GM06990 (cell line): ENCODE data around the gene SLC10A7.
A peak's percentile ranks its signal among the peaks of the same experiment; 100 is the strongest.

ENCODE experiments used
- DNase-seq: peaks from one replicate; pipeline ENCODE4 v3.0.0-alpha.2; 2011; ENCODE audit not compliant: insufficient read length; ENCODE audit errors: extremely low read depth
- H3K27me3 ChIP-seq: replicated peaks from 2 replicates; pipeline ENCODE4 v1.6.0; 2011; ENCODE audit warnings: low read length; ENCODE audit not compliant: control insufficient read depth, insufficient read depth
- H3K36me3 ChIP-seq: 2 replicates; pipeline ENCODE4 v1.5.1; 2011; ENCODE audit warnings: low read length; ENCODE audit not compliant: control insufficient read depth, insufficient read depth
- H3K4me3 ChIP-seq: replicated peaks from 2 replicates; pipeline ENCODE4 v1.5.1; 2011; ENCODE audit warnings: low read depth, mild to moderate bottlenecking, control low read depth, low read length
- TF ChIP-seq, protein P1 (sequence below): IDR thresholded peaks from 2 replicates; pipeline ENCODE4 v1.5.1; 2011; ENCODE audit warnings: low read length, control low read depth, mild to moderate bottlenecking, inconsistent platforms; ENCODE audit not compliant: insufficient read depth, poor library complexity, severe bottlenecking

SLC10A7 gene

GRCh38 chr4:146521541-146522097 is at the start of gene SLC10A7:
TSS of gene SLC10A7 (minus strand) at chr4:146521940. CDS start at chr4:146521717, 223 bp downstream.
- H3K4me3 ChIP-seq: peak within 1 kb of the TSS; percentile 99
- DNase-seq: peak; percentile 30
- TF ChIP-seq, protein P1, sequence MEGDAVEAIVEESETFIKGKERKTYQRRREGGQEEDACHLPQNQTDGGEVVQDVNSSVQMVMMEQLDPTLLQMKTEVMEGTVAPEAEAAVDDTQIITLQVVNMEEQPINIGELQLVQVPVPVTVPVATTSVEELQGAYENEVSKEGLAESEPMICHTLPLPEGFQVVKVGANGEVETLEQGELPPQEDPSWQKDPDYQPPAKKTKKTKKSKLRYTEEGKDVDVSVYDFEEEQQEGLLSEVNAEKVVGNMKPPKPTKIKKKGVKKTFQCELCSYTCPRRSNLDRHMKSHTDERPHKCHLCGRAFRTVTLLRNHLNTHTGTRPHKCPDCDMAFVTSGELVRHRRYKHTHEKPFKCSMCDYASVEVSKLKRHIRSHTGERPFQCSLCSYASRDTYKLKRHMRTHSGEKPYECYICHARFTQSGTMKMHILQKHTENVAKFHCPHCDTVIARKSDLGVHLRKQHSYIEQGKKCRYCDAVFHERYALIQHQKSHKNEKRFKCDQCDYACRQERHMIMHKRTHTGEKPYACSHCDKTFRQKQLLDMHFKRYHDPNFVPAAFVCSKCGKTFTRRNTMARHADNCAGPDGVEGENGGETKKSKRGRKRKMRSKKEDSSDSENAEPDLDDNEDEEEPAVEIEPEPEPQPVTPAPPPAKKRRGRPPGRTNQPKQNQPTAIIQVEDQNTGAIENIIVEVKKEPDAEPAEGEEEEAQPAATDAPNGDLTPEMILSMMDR: no peak
- no peaks in the 10 kb centered on the region for H3K36me3 ChIP-seq
- H3K27me3 ChIP-seq: no peaks in the 10 kb centered on the region

DNA sequence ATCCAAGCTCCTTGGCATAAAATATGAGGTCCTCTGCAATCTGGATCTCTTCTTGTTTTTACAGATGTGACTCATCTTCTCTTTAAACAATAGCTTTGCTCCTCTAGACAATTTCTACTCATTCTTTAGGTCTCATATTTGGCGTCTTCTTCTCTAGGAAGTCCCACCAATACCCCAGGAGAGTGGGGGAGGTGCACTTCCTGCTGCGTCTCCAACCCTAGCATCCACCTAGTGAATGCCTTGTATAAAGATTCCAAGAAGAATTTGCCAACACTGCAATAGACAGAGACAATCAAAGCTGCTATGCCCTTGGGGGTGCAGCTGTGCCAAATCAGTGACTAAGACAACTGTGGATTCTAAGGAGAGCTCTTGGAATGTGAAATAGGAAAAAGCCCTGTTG is 45.7 kb upstream of the SLC10A7 start:
- TF ChIP-seq, protein P1: no peak
- no peaks in the 10 kb centered on the region; the same call in 1 of the 2 replicates for H3K27me3 ChIP-seq
- DNase-seq: no peak
- H3K4me3 ChIP-seq: no peak overlapping the region
- no peaks in the 10 kb centered on the region for H3K36me3 ChIP-seq

- no peak overlapping the region for H3K4me3 ChIP-seq
- H3K27me3 ChIP-seq: no peaks in the 10 kb centered on the region; the same call in 1 of the 2 replicates
- H3K36me3 ChIP-seq: no peaks in the 10 kb centered on the region
- TF ChIP-seq, protein P1: no peak
- DNase-seq: no peak
Observed at GRCh38 chr4:146564492-146564891, 42.8 kb upstream of the SLC10A7 start.

DNA sequence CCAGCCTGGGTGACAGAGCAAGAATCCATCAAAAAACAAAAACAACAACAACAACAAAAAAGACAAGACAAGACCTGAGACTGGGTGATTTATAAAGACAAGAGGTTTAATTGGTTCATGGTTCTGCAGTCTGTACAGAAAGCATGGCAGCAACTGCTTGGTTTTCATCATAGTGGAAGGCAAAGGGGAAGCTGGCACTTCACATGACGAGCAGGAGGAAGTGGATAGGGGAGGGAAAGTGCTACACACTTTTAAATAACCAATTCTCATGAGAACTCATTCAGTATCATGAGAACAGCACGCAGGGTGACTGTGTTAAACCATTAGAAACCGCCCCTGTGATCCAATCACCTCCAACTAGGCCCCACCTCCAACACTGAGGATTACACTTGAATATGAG is 28.4 kb upstream of the SLC10A7 start:
- no peak for DNase-seq
- TF ChIP-seq, protein P1: no peak

GRCh38 chr4:146548443-146548842 is 26.7 kb upstream of the SLC10A7 start:
- Histone ChIP-seq H3K4me3 (no peak overlapping the region), H3K36me3 (no peaks in the 10 kb centered on the region), H3K27me3 (no peaks in the 10 kb centered on the region)
- TF ChIP-seq, protein P1: no peak
- no peak for DNase-seq

More for the DNA sequence above, 28.4 kb upstream of the SLC10A7 start:
- no peaks in the 10 kb centered on the region for H3K36me3 ChIP-seq
- no peak overlapping the region for H3K4me3 ChIP-seq
- no peaks in the 10 kb centered on the region for H3K27me3 ChIP-seq

GRCh38 chr4:146545102-146545501 is 23.4 kb upstream of the SLC10A7 start:
- no peaks in the 10 kb centered on the region for H3K36me3 ChIP-seq
- no peak overlapping the region for H3K4me3 ChIP-seq
- TF ChIP-seq, protein P1: peak; percentile 58
- DNase-seq: no peak
- no peaks in the 10 kb centered on the region for H3K27me3 ChIP-seq
